HepG2 (cell line): Measurements from ENCODE around the gene CENATAC. TPM values are rescaled to one million over a fixed set of nuclear protein-coding genes. Genes with fewer than 3 reads are reported as not detected.

Experiments
- BCLAF1 ChIP-seq: fragments of 450-650 bp; IDR thresholded peaks from 2 replicates; pipeline ENCODE4 v1.6.1; 2017; ENCODE audit warnings: mild to moderate bottlenecking
- BORCS8-MEF2B ChIP-seq: sonication (generic); formaldehyde crosslinking; IDR thresholded peaks from 2 replicates; pipeline ENCODE4 v1.8.0; 2022; ENCODE audit warnings: mild to moderate bottlenecking, missing genetic modification reagents
- CC2D1A ChIP-seq: sonication (generic); formaldehyde crosslinking; IDR thresholded peaks from 2 replicates; pipeline ENCODE4 v1.8.1; 2023; ENCODE audit warnings: mild to moderate bottlenecking, missing genetic modification reagents
- E2F5 ChIP-seq: sonication (generic); formaldehyde crosslinking; conservative IDR thresholded peaks from 2 replicates; pipeline ENCODE4 v1.4.0; 2020; ENCODE audit warnings: missing genetic modification reagents
- WIZ ChIP-seq: sonication (generic); formaldehyde crosslinking; IDR thresholded peaks from 2 replicates; pipeline ENCODE4 v1.5.1; 2020; ENCODE audit warnings: mild to moderate bottlenecking, missing genetic modification reagents
- ZFP36L2 ChIP-seq: sonication (generic); formaldehyde crosslinking; IDR thresholded peaks from 2 replicates; pipeline ENCODE4 v1.4.0; 2020; ENCODE audit warnings: missing genetic modification reagents
- ZKSCAN8 ChIP-seq: IDR thresholded peaks from 2 replicates; pipeline ENCODE4 v1.6.1; 2016; ENCODE audit warnings: borderline replicate concordance, missing genetic modification reagents, missing compliant biosample characterization
- ZNF572 ChIP-seq: sonication (generic); formaldehyde crosslinking; IDR thresholded peaks from 2 replicates; pipeline ENCODE4 v1.5.1; 2020; ENCODE audit warnings: mild to moderate bottlenecking, missing genetic modification reagents
- ZNF772 ChIP-seq: sonication (generic); formaldehyde crosslinking; IDR thresholded peaks from 2 replicates; pipeline ENCODE4 v1.5.0; 2020; ENCODE audit warnings: mild to moderate bottlenecking, missing genetic modification reagents
- ZSCAN31 ChIP-seq: sonication (generic); formaldehyde crosslinking; IDR thresholded peaks from 2 replicates; pipeline ENCODE4 v1.5.0; 2020; ENCODE audit warnings: low read depth, mild to moderate bottlenecking, missing genetic modification reagents
- polyA plus RNA-seq, 8 experiments: library from polyadenylated mRNA; depleted of rRNA in 3 of 8; stranded (reverse) in 7 of 8; unstranded in 1 of 8; fragments of >200 nt; fragmentation: Illumina TruSeq in 4 of 8; extraction: Trizol in 4 of 8; gene quantifications; 2 replicates each; pipeline versions ENCODE4 v1.2.1 to v1.2.3, GENCODE V29; 2011 to 2016; ENCODE audit warnings: low read depth in 4 of 8, missing spikeins in 1 of 8, mixed read lengths in 1 of 8; ENCODE audit not compliant: insufficient read depth in 1 of 8
- total RNA-seq, 5 experiments: library from RNA; depleted of rRNA; stranded (reverse); fragments of >200 nt; fragmentation: Illumina TruSeq; extraction: Trizol; gene quantifications; 2 replicates each; pipeline ENCODE4 v1.2.3, GENCODE V29; 2016; ENCODE audit warnings: low read depth in 1 of 5
- TF ChIP-seq, protein P1 (sequence below): sonication (generic); formaldehyde crosslinking; IDR thresholded peaks from 2 replicates; pipeline ENCODE4 v1.5.1; 2020; ENCODE audit warnings: mild to moderate bottlenecking, missing genetic modification reagents, moderate library complexity
- TF ChIP-seq, protein P2 (sequence below): sonication (generic); formaldehyde crosslinking; conservative IDR thresholded peaks from 2 replicates; pipeline ENCODE4 v1.5.0; 2020; ENCODE audit warnings: missing genetic modification reagents
- TF ChIP-seq, protein P3 (sequence below): sonication (generic); formaldehyde crosslinking; IDR thresholded peaks from 2 replicates; pipeline ENCODE4 v1.4.0; 2020; ENCODE audit warnings: missing genetic modification reagents
- TF ChIP-seq, protein P4 (sequence below): sonication (generic); formaldehyde crosslinking; IDR thresholded peaks from 2 replicates; pipeline ENCODE4 v1.4.0; 2020; ENCODE audit warnings: missing genetic modification reagents, borderline replicate concordance

CENATAC gene
- total and polyA plus RNA-seq, 2 of the 13 experiments (the other 11 are each of a cell fraction or from before 2014, with no cell fraction given): 21.7 to 25.0 TPM

- TF ChIP-seq E2F5 (CRISPR knock-in tag) (no peak), ZSCAN31 (CRISPR knock-in tag) (no peak), ZFP36L2 (CRISPR knock-in tag) (no peak), BCLAF1 (no peak), BORCS8-MEF2B (CRISPR knock-in tag) (0 out of 2 replicates have a peak, but pooled peaks have one; percentile 29), WIZ (CRISPR knock-in tag) (no peak), CC2D1A (CRISPR knock-in tag) (no peak), ZNF572 (CRISPR knock-in tag) (no peak), ZKSCAN8 (no peak), ZNF772 (CRISPR knock-in tag) (no peak)
- TF ChIP-seq, protein P1, sequence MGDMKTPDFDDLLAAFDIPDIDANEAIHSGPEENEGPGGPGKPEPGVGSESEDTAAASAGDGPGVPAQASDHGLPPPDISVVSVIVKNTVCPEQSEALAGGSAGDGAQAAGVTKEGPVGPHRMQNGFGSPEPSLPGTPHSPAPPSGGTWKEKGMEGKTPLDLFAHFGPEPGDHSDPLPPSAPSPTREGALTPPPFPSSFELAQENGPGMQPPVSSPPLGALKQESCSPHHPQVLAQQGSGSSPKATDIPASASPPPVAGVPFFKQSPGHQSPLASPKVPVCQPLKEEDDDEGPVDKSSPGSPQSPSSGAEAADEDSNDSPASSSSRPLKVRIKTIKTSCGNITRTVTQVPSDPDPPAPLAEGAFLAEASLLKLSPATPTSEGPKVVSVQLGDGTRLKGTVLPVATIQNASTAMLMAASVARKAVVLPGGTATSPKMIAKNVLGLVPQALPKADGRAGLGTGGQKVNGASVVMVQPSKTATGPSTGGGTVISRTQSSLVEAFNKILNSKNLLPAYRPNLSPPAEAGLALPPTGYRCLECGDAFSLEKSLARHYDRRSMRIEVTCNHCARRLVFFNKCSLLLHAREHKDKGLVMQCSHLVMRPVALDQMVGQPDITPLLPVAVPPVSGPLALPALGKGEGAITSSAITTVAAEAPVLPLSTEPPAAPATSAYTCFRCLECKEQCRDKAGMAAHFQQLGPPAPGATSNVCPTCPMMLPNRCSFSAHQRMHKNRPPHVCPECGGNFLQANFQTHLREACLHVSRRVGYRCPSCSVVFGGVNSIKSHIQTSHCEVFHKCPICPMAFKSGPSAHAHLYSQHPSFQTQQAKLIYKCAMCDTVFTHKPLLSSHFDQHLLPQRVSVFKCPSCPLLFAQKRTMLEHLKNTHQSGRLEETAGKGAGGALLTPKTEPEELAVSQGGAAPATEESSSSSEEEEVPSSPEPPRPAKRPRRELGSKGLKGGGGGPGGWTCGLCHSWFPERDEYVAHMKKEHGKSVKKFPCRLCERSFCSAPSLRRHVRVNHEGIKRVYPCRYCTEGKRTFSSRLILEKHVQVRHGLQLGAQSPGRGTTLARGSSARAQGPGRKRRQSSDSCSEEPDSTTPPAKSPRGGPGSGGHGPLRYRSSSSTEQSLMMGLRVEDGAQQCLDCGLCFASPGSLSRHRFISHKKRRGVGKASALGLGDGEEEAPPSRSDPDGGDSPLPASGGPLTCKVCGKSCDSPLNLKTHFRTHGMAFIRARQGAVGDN: peak; percentile 38
- TF ChIP-seq, protein P2, sequence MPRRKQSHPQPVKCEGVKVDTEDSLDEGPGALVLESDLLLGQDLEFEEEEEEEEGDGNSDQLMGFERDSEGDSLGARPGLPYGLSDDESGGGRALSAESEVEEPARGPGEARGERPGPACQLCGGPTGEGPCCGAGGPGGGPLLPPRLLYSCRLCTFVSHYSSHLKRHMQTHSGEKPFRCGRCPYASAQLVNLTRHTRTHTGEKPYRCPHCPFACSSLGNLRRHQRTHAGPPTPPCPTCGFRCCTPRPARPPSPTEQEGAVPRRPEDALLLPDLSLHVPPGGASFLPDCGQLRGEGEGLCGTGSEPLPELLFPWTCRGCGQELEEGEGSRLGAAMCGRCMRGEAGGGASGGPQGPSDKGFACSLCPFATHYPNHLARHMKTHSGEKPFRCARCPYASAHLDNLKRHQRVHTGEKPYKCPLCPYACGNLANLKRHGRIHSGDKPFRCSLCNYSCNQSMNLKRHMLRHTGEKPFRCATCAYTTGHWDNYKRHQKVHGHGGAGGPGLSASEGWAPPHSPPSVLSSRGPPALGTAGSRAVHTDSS: no peak
- TF ChIP-seq, protein P3, sequence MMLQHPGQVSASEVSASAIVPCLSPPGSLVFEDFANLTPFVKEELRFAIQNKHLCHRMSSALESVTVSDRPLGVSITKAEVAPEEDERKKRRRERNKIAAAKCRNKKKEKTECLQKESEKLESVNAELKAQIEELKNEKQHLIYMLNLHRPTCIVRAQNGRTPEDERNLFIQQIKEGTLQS (CRISPR knock-in tag): peak; percentile 34; the same call in 1 of the 2 replicates
- TF ChIP-seq, protein P4, sequence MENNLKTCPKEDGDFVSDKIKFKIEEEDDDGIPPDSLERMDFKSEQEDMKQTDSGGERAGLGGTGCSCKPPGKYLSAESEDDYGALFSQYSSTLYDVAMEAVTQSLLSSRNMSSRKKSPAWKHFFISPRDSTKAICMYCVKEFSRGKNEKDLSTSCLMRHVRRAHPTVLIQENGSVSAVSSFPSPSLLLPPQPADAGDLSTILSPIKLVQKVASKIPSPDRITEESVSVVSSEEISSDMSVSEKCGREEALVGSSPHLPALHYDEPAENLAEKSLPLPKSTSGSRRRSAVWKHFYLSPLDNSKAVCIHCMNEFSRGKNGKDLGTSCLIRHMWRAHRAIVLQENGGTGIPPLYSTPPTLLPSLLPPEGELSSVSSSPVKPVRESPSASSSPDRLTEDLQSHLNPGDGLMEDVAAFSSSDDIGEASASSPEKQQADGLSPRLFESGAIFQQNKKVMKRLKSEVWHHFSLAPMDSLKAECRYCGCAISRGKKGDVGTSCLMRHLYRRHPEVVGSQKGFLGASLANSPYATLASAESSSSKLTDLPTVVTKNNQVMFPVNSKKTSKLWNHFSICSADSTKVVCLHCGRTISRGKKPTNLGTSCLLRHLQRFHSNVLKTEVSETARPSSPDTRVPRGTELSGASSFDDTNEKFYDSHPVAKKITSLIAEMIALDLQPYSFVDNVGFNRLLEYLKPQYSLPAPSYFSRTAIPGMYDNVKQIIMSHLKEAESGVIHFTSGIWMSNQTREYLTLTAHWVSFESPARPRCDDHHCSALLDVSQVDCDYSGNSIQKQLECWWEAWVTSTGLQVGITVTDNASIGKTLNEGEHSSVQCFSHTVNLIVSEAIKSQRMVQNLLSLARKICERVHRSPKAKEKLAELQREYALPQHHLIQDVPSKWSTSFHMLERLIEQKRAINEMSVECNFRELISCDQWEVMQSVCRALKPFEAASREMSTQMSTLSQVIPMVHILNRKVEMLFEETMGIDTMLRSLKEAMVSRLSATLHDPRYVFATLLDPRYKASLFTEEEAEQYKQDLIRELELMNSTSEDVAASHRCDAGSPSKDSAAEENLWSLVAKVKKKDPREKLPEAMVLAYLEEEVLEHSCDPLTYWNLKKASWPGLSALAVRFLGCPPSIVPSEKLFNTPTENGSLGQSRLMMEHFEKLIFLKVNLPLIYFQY (CRISPR knock-in tag): 0 out of 2 replicates have a peak, but pooled peaks have one; percentile 53
These were observed 41.7 kb upstream of the CENATAC start, which contains the start of gene UPK2 (continued) for GRCh38 chr11:118956094-118956846.
